Activated naive CD8-positive, alpha-beta T cell treated with anti-CD3 and anti-CD28 coated beads, Interleukin-2, amount 10 ng/mL, durations not matched to agents 7 days and 5 days (primary cell): ENCODE measurements around the gene FGFBP1. TPM values are rescaled to one million over a fixed set of nuclear protein-coding genes. Genes with fewer than 3 reads are reported as not detected.
A peak's percentile ranks its signal among the peaks of the same experiment; 100 is the strongest.

Experiments used
- ATAC-seq: fragments of 150-1000 bp; cut with Tn5 transposase; one replicate; pipeline ENCODE4 v1.10.0; 2021; ENCODE audit warnings: low read depth, moderate library complexity
- POLR2A ChIA-PET: fragments of 350-600 bp; sonication (Branson Sonifier 250); formaldehyde crosslinking; loops from one replicate; lab custom pipeline; 2021; ENCODE audit warnings: antibody characterized with exemption; lab: Charles Lee
- DNase-seq: peaks from one replicate; pipeline ENCODE4 v3.0.0; 2021
- H3K27ac Mint-ChIP-seq: one replicate; pipeline ENCODE4 v1.8.0; 2022; ENCODE audit warnings: mild to moderate bottlenecking, mixed read lengths
- H3K27me3 Mint-ChIP-seq: one replicate; pipeline ENCODE4 v1.8.0; 2022; ENCODE audit warnings: mild to moderate bottlenecking, moderate library complexity, mixed read lengths
- H3K36me3 Mint-ChIP-seq: one replicate; pipeline ENCODE4 v1.8.0; 2021; ENCODE audit warnings: mild to moderate bottlenecking, mixed read lengths
- H3K4me1 Mint-ChIP-seq: one replicate; pipeline ENCODE4 v1.8.0; 2021; ENCODE audit warnings: mixed read lengths
- H3K4me3 Mint-ChIP-seq: one replicate; pipeline ENCODE4 v1.8.0; 2022; ENCODE audit warnings: mild to moderate bottlenecking, moderate library complexity, mixed read lengths
- H3K9me3 Mint-ChIP-seq: one replicate; pipeline ENCODE4 v1.8.0; 2021; ENCODE audit warnings: mixed read lengths
- total RNA-seq, 2 experiments: library from RNA; stranded (reverse); gene quantifications; one replicate each; pipeline ENCODE4 v1.2.3, GENCODE V29; 2021

Gene FGFBP1
- total RNA-seq, 2 experiments from 2014 or later = not detected

DNA sequence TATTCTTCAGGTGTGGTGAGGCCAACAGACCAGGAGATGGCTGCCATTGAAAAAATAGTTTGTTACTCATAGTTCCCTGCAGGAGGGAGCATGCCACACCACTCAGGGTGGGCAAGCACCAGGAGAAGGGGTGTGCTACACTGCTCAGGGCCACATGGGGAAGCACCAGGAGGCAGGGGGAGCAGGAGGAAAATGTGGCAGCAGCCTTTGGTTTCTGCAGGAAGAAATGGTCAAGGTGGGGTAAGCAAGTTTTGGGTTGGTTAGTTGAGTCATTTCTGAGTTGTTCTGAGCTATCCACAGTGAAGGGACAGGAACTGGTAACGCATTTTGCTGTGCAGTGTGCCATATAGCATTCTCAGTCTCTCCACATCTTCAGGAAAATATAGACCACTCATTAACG, 23.8 kb downstream of the FGFBP1 start:
- Mint-ChIP-seq H3K36me3 (no peaks in the 10 kb centered on the region), H3K27me3 (peaks cover 18% of the 10 kb centered on the region), H3K27ac (no peak overlapping the region), H3K4me3 (no peak overlapping the region), H3K4me1 (peaks cover 7% of the 10 kb centered on the region), H3K9me3 (peaks cover 2% of the 10 kb centered on the region)
- ATAC-seq (peak; percentile 22), DNase-seq (no peak)
- POLR2A ChIA-PET = no interaction called here

DNA sequence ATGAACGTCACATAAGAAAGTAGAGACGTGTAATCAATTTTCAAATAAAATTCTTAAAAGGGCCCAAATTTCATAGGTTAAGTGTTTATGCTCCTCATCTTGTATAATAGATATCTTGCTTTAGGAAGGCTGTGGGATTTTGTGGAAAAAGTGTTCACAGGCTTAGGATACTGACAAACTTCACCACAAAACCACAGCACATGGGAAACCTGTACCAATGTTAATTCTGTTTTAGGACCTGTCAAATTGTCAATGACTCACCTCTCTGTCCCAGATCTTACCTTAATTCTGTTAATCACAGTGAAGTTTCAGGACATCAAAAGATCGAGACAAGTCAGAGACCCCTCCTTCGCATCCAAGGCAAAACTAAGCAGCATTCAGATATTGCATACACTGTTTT, 24.2 kb downstream of the FGFBP1 start:
- POLR2A ChIA-PET = no interaction called here

GRCh38 chr4:15913631-15913970, 24.9 kb downstream of the FGFBP1 start:
- POLR2A ChIA-PET = no interaction called here
- Mint-ChIP-seq H3K4me1 (peaks cover 7% of the 10 kb centered on the region), H3K27ac (no peak overlapping the region), H3K27me3 (peaks cover 12% of the 10 kb centered on the region), H3K36me3 (no peaks in the 10 kb centered on the region), H3K4me3 (no peak overlapping the region), H3K9me3 (peaks cover 2% of the 10 kb centered on the region)
- ATAC-seq (no peak), DNase-seq (no peak)

More for the DNA sequence above, 24.2 kb downstream of the FGFBP1 start:
- H3K9me3 Mint-ChIP-seq = peaks cover 2% of the 10 kb centered on the region
- H3K4me1 Mint-ChIP-seq = peaks cover 7% of the 10 kb centered on the region
- no peaks in the 10 kb centered on the region for H3K36me3 Mint-ChIP-seq
- ATAC-seq = no peak
- H3K4me3 Mint-ChIP-seq = no peak overlapping the region
- DNase-seq = no peak
- no peak overlapping the region for H3K27ac Mint-ChIP-seq
- peaks cover 18% of the 10 kb centered on the region for H3K27me3 Mint-ChIP-seq

DNA sequence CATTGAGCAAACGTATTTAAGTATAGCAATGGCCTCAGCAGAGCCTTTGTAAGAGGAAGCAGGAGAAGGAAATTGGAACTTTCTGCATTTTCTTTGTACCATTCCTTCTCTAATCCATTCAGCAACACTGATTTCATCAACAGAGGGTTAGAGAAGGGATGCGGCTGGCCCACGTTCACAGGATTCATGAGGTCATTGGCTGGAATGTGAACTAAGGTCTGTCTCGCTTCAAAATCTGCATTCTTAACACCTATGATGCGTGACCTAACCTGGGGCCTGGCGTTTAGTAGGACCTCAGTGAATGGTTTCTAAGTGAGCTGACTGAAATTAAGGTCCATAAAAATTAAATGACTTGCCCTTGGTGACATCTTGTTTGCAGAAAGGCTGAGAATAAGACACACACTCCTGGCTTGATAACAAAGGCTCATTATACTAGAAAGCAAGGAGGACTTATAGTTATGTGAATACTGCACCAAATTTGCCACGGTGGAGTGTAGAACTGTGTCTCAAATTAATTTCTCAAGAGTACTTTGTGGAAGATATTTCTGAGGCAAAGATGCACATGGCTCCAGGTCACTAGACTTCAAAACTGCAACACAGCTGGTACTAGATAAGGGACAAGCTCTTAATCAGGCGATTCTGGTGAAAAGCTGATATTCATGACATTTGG, 25.4 kb downstream of the FGFBP1 start:
- peaks cover 11% of the 10 kb centered on the region for H3K27me3 Mint-ChIP-seq
- POLR2A ChIA-PET = no interaction called here
- no peak overlapping the region for H3K4me3 Mint-ChIP-seq
- H3K27ac Mint-ChIP-seq = no peak overlapping the region
- ATAC-seq (no peak), DNase-seq (no peak)
- H3K4me1 Mint-ChIP-seq = peaks cover 7% of the 10 kb centered on the region
- no peaks in the 10 kb centered on the region for H3K36me3 Mint-ChIP-seq
- peaks cover 2% of the 10 kb centered on the region for H3K9me3 Mint-ChIP-seq

GRCh38 chr4:15912236-15912635, 26.3 kb downstream of the FGFBP1 start:
- Mint-ChIP-seq H3K27me3 (peaks cover 9% of the 10 kb centered on the region), H3K27ac (no peak overlapping the region), H3K9me3 (peaks cover 2% of the 10 kb centered on the region), H3K4me1 (peaks cover 7% of the 10 kb centered on the region), H3K36me3 (no peaks in the 10 kb centered on the region), H3K4me3 (no peak overlapping the region)
- ATAC-seq (no peak), DNase-seq (no peak)
- POLR2A ChIA-PET = no interaction called here

DNA sequence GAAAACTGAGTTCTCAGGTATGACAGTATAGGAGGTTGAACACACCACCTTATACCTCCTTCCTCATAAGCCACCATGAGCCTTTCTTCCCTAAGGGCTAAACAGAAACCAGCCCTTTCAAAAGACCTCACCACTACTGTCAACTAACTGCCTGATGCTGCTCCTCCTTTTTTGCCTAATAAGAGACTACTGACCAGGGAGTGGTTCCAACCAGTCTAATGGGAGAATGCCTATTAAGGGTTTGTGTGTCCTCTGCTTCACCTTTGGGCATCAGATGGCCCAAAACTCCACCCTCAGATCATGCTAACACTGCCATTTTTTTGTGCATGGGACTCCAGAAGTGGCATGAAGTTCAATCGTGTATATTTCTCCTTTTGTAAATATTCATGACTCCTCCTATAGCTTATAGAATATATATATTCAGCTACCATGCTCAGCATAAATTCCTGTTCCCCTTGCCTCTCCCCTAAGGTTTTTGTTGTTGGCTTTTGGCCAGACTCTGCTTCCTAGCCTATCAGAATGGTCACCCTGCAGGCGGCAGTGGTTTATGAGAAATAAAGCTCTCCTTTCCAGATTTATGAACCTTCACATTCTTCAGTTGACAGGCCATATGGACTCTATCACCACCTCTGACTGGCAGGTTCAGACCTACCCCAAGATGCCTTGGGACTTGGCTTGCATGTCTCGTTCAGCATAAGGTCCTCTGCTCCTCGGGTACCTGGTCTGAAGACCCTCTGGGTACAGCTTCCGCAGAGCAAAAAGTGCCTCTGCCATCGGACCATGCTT, 28.2 kb downstream of the FGFBP1 start:
- Mint-ChIP-seq H3K4me1 (peaks cover 7% of the 10 kb centered on the region), H3K4me3 (no peak overlapping the region), H3K36me3 (no peaks in the 10 kb centered on the region), H3K27ac (no peak overlapping the region), H3K9me3 (no peaks in the 10 kb centered on the region), H3K27me3 (peaks cover 8% of the 10 kb centered on the region)
- POLR2A ChIA-PET = no interaction called here
- no peak for ATAC-seq
- DNase-seq = no peak

DNA sequence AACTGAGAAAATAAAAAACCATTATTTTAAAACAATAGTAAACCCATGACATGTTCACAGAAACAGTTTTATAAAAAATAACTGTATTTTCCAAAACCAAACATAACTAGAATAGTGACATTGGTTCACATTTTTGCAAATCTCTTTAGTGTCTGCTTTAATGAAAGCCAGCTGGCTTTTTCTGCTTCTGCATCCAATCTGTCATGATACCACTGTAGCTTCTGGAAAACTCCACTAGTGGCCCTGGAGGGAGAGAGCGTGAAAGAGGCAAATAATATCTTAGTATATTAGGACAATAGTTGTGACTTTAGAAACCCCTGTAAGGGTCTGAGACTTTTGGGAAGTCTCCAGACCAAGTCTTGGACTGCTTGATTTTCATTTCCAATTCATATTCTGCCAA, 31.1 kb downstream of the FGFBP1 start:
- H3K27ac Mint-ChIP-seq = no peak overlapping the region
- peaks cover 6% of the 10 kb centered on the region for H3K4me1 Mint-ChIP-seq
- H3K9me3 Mint-ChIP-seq = peaks cover 9% of the 10 kb centered on the region
- ATAC-seq (no peak), DNase-seq (no peak)
- POLR2A ChIA-PET = no interaction called here
- no peak overlapping the region for H3K4me3 Mint-ChIP-seq
- H3K36me3 Mint-ChIP-seq = no peaks in the 10 kb centered on the region
- H3K27me3 Mint-ChIP-seq = peaks cover 14% of the 10 kb centered on the region

- Mint-ChIP-seq H3K9me3 (peaks cover 9% of the 10 kb centered on the region), H3K4me1 (peaks cover 9% of the 10 kb centered on the region), H3K27me3 (peaks cover 16% of the 10 kb centered on the region), H3K36me3 (no peaks in the 10 kb centered on the region), H3K27ac (no peak overlapping the region), H3K4me3 (no peak overlapping the region)
- no peak for DNase-seq
- no peak for ATAC-seq
- POLR2A ChIA-PET = no interaction called here
Observed at GRCh38 chr4:15906020-15906443, 32.5 kb downstream of the FGFBP1 start.

GRCh38 chr4:15902746-15903145, 35.8 kb downstream of the FGFBP1 start:
- peaks cover 9% of the 10 kb centered on the region for H3K4me1 Mint-ChIP-seq
- POLR2A ChIA-PET = no interaction called here
- peaks cover 36% of the 10 kb centered on the region for H3K27me3 Mint-ChIP-seq
- H3K9me3 Mint-ChIP-seq = peaks cover 9% of the 10 kb centered on the region
- no peaks in the 10 kb centered on the region for H3K36me3 Mint-ChIP-seq
- ATAC-seq (no peak), DNase-seq (no peak)
- no peak overlapping the region for H3K27ac Mint-ChIP-seq
- H3K4me3 Mint-ChIP-seq = no peak overlapping the region

GRCh38 chr4:15901998-15902397, 36.5 kb downstream of the FGFBP1 start:
- Mint-ChIP-seq H3K36me3 (no peaks in the 10 kb centered on the region), H3K27me3 (peaks cover 42% of the 10 kb centered on the region), H3K4me1 (peaks cover 9% of the 10 kb centered on the region), H3K4me3 (no peak overlapping the region), H3K9me3 (peaks cover 9% of the 10 kb centered on the region), H3K27ac (no peak overlapping the region)
- POLR2A ChIA-PET = no interaction called here
- no peak for DNase-seq
- no peak for ATAC-seq

DNA sequence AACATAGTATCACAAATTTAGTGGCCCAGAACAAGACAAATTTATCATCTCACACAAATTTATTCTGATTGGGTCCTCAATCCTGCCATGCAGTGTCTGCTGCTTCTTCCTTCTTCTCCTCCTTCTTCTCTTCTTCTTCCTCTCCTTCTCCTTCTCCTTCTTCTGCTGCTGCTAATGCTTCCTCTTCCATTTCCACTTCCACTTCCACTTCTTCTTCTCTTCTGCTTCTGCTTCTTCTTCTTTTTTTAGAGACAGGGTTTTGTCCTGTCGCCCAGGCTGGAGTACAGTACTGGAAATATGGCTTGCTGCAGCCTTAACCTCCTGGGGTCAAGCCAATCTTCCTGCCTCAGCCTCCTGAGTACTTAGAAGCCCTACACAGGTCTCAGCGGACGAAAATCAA, 37.5 kb downstream of the FGFBP1 start:
- DNase-seq (no peak), ATAC-seq (no peak)
- H3K27ac Mint-ChIP-seq = no peak overlapping the region
- no peak overlapping the region for H3K4me3 Mint-ChIP-seq
- POLR2A ChIA-PET = interaction anchor here (0.6 kb wide), 1 partner anchor 326 kb away, joined by 3 read pairs; no protein-coding TSS in a partner anchor
- H3K27me3 Mint-ChIP-seq = peaks cover 47% of the 10 kb centered on the region
- peaks cover 9% of the 10 kb centered on the region for H3K9me3 Mint-ChIP-seq
- H3K4me1 Mint-ChIP-seq = peaks cover 9% of the 10 kb centered on the region
- H3K36me3 Mint-ChIP-seq = no peaks in the 10 kb centered on the region

GRCh38 chr4:15899511-15899910, 39.0 kb downstream of the FGFBP1 start:
- H3K27ac Mint-ChIP-seq = no peak overlapping the region
- no peak for ATAC-seq
- H3K4me3 Mint-ChIP-seq = no peak overlapping the region
- peaks cover 5% of the 10 kb centered on the region for H3K9me3 Mint-ChIP-seq
- peaks cover 9% of the 10 kb centered on the region for H3K4me1 Mint-ChIP-seq
- POLR2A ChIA-PET = no interaction called here
- DNase-seq = no peak
- H3K27me3 Mint-ChIP-seq = peaks cover 47% of the 10 kb centered on the region
- H3K36me3 Mint-ChIP-seq = no peaks in the 10 kb centered on the region

GRCh38 chr4:15898902-15899301, 39.6 kb downstream of the FGFBP1 start:
- Mint-ChIP-seq H3K4me1 (peaks cover 7% of the 10 kb centered on the region), H3K36me3 (no peaks in the 10 kb centered on the region), H3K27ac (no peak overlapping the region), H3K4me3 (no peak overlapping the region), H3K27me3 (peaks cover 48% of the 10 kb centered on the region), H3K9me3 (peaks cover 2% of the 10 kb centered on the region)
- ATAC-seq (no peak), DNase-seq (no peak)
- POLR2A ChIA-PET = no interaction called here

- no peak overlapping the region for H3K4me3 Mint-ChIP-seq
- H3K36me3 Mint-ChIP-seq = no peaks in the 10 kb centered on the region
- POLR2A ChIA-PET = no interaction called here
- peaks cover 46% of the 10 kb centered on the region for H3K27me3 Mint-ChIP-seq
- H3K9me3 Mint-ChIP-seq = peaks cover 2% of the 10 kb centered on the region
- ATAC-seq (no peak), DNase-seq (no peak)
- H3K27ac Mint-ChIP-seq = no peak overlapping the region
- peaks cover 8% of the 10 kb centered on the region for H3K4me1 Mint-ChIP-seq
Observed at GRCh38 chr4:15897577-15897976, 41.0 kb downstream of the FGFBP1 start.
